ENCODE data around the gene LAPTM5.

DNA sequence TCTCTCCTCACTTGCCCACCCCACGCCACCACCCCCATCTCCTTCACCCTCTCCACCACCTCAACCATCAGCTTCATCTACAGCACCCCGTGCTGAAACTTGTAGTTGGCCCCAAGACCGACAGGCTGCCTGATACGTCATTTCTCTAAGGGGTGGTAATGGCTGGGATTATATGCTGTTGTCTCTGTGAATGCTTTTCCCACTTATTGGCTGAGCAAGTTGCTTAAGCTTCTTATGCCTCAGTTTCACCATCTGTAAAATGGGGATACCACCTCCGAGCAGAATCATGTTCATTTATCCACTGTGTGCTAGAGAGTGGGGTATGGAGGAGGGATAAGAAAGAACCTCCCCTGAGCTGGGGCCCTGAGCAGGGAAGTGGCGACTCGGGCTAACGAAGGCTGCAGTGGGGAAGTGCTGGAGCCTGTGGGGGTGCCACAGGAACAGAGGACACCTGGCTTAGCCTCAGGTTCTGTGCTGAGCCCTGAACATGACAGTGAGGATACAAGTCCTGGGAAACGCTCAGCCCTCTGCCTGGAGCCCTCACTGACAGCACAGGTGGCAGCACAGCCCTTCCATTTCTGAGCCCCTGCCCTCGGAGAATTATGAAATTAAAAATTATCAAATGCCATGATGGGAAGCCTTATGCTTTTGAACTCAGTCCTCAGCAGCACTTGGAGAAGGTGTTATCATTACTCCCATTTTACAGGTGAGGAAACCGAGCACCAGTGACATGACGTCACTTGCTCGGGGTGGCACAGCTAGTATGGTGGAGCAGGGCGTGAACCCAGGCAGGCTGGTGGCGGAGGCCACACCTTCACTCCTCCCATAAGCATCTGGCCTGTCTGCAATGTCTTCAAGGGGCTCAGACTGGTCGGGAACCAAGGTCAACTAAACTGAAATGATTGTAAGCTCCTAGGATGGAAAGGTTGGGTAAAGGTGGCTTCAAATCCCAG is 37.0 kb downstream of the LAPTM5 start:
- TF ChIP-seq, protein P1, sequence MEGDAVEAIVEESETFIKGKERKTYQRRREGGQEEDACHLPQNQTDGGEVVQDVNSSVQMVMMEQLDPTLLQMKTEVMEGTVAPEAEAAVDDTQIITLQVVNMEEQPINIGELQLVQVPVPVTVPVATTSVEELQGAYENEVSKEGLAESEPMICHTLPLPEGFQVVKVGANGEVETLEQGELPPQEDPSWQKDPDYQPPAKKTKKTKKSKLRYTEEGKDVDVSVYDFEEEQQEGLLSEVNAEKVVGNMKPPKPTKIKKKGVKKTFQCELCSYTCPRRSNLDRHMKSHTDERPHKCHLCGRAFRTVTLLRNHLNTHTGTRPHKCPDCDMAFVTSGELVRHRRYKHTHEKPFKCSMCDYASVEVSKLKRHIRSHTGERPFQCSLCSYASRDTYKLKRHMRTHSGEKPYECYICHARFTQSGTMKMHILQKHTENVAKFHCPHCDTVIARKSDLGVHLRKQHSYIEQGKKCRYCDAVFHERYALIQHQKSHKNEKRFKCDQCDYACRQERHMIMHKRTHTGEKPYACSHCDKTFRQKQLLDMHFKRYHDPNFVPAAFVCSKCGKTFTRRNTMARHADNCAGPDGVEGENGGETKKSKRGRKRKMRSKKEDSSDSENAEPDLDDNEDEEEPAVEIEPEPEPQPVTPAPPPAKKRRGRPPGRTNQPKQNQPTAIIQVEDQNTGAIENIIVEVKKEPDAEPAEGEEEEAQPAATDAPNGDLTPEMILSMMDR (conservative IDR thresholded peaks at IDR 0.05 in 1 of 2, IDR thresholded peaks at IDR 0.05 in 1 of 2; ENCODE audit: extremely low read depth in 1 of 2, insufficient read depth in 1 of 2, low read depth in 1 of 2, low read length in 2 of 2), result no peak
- no peak for TF ChIP-seq EZH2 (IDR thresholded peaks at IDR 0.05; ENCODE audit: borderline replicate concordance, low read length)
